ENCODE results near the gene MTA3. TPM values are rescaled to one million over a fixed set of nuclear protein-coding genes. Genes with fewer than 3 reads are reported as not detected.
"Not testable (repeated sequence)": the region's sequence is repeated elsewhere in the genome, so short reads cannot be mapped to it uniquely, and the experiment has no call there.

The MTA3 gene
- polyA plus RNA-seq, 12 donors, result 19.0 to 67.1 (median 31.1) TPM; not detected in 1

GRCh38 chr2:42606166-42606565, 37.7 kb downstream of the MTA3 start:
- not testable (repeated sequence) for DNase-seq

- DNase-seq, result no peak
Measured at GRCh38 chr2:42607101-42607637, 38.7 kb downstream of the MTA3 start.

- no peak for DNase-seq
Measured at GRCh38 chr2:42613281-42614064, 45.0 kb downstream of the MTA3 start.

GRCh38 chr2:42614838-42615237, 46.4 kb downstream of the MTA3 start:
- no peak for DNase-seq

- no peak for DNase-seq
Measured at GRCh38 chr2:42618116-42618515, 49.7 kb downstream of the MTA3 start.

- DNase-seq, result no peak
Measured at GRCh38 chr2:42618972-42619371, 50.5 kb downstream of the MTA3 start.

GRCh38 chr2:42621626-42622025, 53.2 kb downstream of the MTA3 start:
- not testable (repeated sequence) for DNase-seq

GRCh38 chr2:42622943-42623676, 54.7 kb downstream of the MTA3 start:
- DNase-seq, result no peak

- no peak for DNase-seq
Measured at GRCh38 chr2:42624047-42624446, 55.6 kb downstream of the MTA3 start.

- DNase-seq, result not testable (repeated sequence)
Measured at GRCh38 chr2:42628024-42628423, 59.6 kb downstream of the MTA3 start.

- no peak for DNase-seq
Measured at GRCh38 chr2:42636934-42637333, 68.5 kb downstream of the MTA3 start.

GRCh38 chr2:42638080-42638784, 69.8 kb downstream of the MTA3 start:
- DNase-seq, result no peak

- DNase-seq, result peak; percentile 8
Measured at GRCh38 chr2:42639340-42640077, 71.1 kb downstream of the MTA3 start.

GRCh38 chr2:42640261-42640660, 71.8 kb downstream of the MTA3 start:
- DNase-seq, result no peak

- DNase-seq, result not testable (repeated sequence)
Measured at GRCh38 chr2:42642371-42642770, 73.9 kb downstream of the MTA3 start.

GRCh38 chr2:42645551-42645950, 77.1 kb downstream of the MTA3 start:
- no peak for DNase-seq

GRCh38 chr2:42648796-42649195, 80.4 kb downstream of the MTA3 start:
- DNase-seq, result no peak

GRCh38 chr2:42651057-42651456, 82.6 kb downstream of the MTA3 start:
- DNase-seq, result no peak

GRCh38 chr2:42652086-42652485, 83.7 kb downstream of the MTA3 start:
- no peak for DNase-seq

- DNase-seq, result no peak
Measured at GRCh38 chr2:42653039-42653438, 84.6 kb downstream of the MTA3 start.

- DNase-seq, result no peak
Measured at GRCh38 chr2:42653908-42654445, 85.5 kb downstream of the MTA3 start.
